ENCODE data around the gene ADAMTSL2. TPM values are rescaled to one million over a fixed set of nuclear protein-coding genes. Genes with fewer than 3 reads are reported as not detected.

ADAMTSL2 gene
- total and polyA plus RNA-seq, 2 of the 13 experiments (the other 11 are each of a cell fraction or from before 2014, with no cell fraction given): 1.9 to 3.8 TPM

GRCh38 chr9:133506653-133507038, 27.9 kb upstream of the ADAMTSL2 start (continued):
- TF ChIP-seq CEBPZ (IDR thresholded peaks at IDR 0.05; ENCODE audit: low read length): no peak
- no peak; the same call in 1 of the 2 replicates for TF ChIP-seq CEBPG (CRISPR knock-in tag; IDR thresholded peaks at IDR 0.05)
- TF ChIP-seq PBX3 (CRISPR knock-in tag; IDR thresholded peaks at IDR 0.05; ENCODE audit: borderline replicate concordance): 0 out of 2 replicates have a peak, but pooled peaks have one; percentile 64
- TF ChIP-seq MXD1 (CRISPR knock-in tag; IDR thresholded peaks at IDR 0.05): no peak
- TF ChIP-seq TEAD3 (CRISPR knock-in tag; optimal IDR thresholded peaks at IDR 0.05; ENCODE audit: borderline replicate concordance): peak; percentile 80
- TF ChIP-seq RFX1 (IDR thresholded peaks at IDR 0.05): no peak
- TF ChIP-seq ZEB1 (IDR thresholded peaks at IDR 0.05; ENCODE audit: insufficient replicate concordance, low read depth): no peak
- 0 out of 2 replicates have a peak, but pooled peaks have one; percentile 49 for TF ChIP-seq MLXIP (CRISPR knock-in tag; IDR thresholded peaks at IDR 0.05; ENCODE audit: borderline replicate concordance)
- TF ChIP-seq, protein P1, sequence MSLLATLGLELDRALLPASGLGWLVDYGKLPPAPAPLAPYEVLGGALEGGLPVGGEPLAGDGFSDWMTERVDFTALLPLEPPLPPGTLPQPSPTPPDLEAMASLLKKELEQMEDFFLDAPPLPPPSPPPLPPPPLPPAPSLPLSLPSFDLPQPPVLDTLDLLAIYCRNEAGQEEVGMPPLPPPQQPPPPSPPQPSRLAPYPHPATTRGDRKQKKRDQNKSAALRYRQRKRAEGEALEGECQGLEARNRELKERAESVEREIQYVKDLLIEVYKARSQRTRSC (CRISPR knock-in tag; IDR thresholded peaks at IDR 0.05; ENCODE audit: low read depth): no peak
- TF ChIP-seq ATM (IDR thresholded peaks at IDR 0.05; ENCODE audit: borderline replicate concordance): no peak
- TF ChIP-seq MIER3 (CRISPR knock-in tag; IDR thresholded peaks at IDR 0.05; ENCODE audit: borderline replicate concordance): peak; percentile 79; the same call in 1 of the 2 replicates
- TF ChIP-seq ZNF550 (CRISPR knock-in tag; IDR thresholded peaks at IDR 0.05; ENCODE audit: borderline replicate concordance): no peak
- TF ChIP-seq ZFX (CRISPR knock-in tag; IDR thresholded peaks at IDR 0.05; ENCODE audit: low read depth): peak; percentile 83
- TF ChIP-seq KDM6A (CRISPR knock-in tag; IDR thresholded peaks at IDR 0.05; ENCODE audit: low read depth): 0 out of 2 replicates have a peak, but pooled peaks have one; percentile 41
- no peak; the same call in 1 of the 2 replicates for TF ChIP-seq ZNF34 (CRISPR knock-in tag; IDR thresholded peaks at IDR 0.05; ENCODE audit: borderline replicate concordance)
- no peak for TF ChIP-seq RBFOX2 (IDR thresholded peaks at IDR 0.05; ENCODE audit: low read depth, low read length)
- no peak for TF ChIP-seq FOXA1 (IDR thresholded peaks at IDR 0.05)
- peak; percentile 40; the same call in 1 of the 2 replicates for TF ChIP-seq FOXA1 (CRISPR knock-in tag; IDR thresholded peaks at IDR 0.05)
- peak; percentile 90; the same call in 1 of the 2 replicates for TF ChIP-seq ZBTB20 (CRISPR knock-in tag; IDR thresholded peaks at IDR 0.05; ENCODE audit: borderline replicate concordance, low read depth)
- TF ChIP-seq THYN1 (CRISPR knock-in tag; IDR thresholded peaks at IDR 0.05; ENCODE audit: borderline replicate concordance, low read depth): no peak
- TF ChIP-seq ZNF501 (CRISPR knock-in tag; IDR thresholded peaks at IDR 0.05): peak; percentile 87
- TF ChIP-seq ZNF207 (IDR thresholded peaks at IDR 0.05; ENCODE audit: borderline replicate concordance): no peak
- peak; percentile 79 for TF ChIP-seq ZMYM4 (CRISPR knock-in tag; IDR thresholded peaks at IDR 0.05)
- TF ChIP-seq ELF3 (CRISPR knock-in tag; IDR thresholded peaks at IDR 0.05): peak; percentile 57; the same call in 1 of the 2 replicates
